A549 (cell line): Measurements from ENCODE around the gene KRI1.

Experiments
- CEBPB ChIP-seq, 2 experiments: fragments of >200 bp in 1 of 2; sonication (Bioruptor Twin) in 1 of 2; formaldehyde crosslinking in 1 of 2; IDR thresholded peaks; 2 replicates each; pipeline ENCODE4 v1.6.1; 2012 to 2016
- CTCF ChIP-seq: fragments of >200 bp; sonication (Bioruptor Twin); formaldehyde crosslinking; IDR thresholded peaks from 3 replicates; pipeline ENCODE4 v1.5.1; 2016
- PBX3 ChIP-seq: IDR thresholded peaks from 2 replicates; pipeline ENCODE4 v1.6.1; 2012
- SREBF2 ChIP-seq: fragments of 450-650 bp; IDR thresholded peaks from 2 replicates; pipeline ENCODE4 v1.6.1; 2014; ENCODE audit warnings: mild to moderate bottlenecking, moderate library complexity

DNA sequence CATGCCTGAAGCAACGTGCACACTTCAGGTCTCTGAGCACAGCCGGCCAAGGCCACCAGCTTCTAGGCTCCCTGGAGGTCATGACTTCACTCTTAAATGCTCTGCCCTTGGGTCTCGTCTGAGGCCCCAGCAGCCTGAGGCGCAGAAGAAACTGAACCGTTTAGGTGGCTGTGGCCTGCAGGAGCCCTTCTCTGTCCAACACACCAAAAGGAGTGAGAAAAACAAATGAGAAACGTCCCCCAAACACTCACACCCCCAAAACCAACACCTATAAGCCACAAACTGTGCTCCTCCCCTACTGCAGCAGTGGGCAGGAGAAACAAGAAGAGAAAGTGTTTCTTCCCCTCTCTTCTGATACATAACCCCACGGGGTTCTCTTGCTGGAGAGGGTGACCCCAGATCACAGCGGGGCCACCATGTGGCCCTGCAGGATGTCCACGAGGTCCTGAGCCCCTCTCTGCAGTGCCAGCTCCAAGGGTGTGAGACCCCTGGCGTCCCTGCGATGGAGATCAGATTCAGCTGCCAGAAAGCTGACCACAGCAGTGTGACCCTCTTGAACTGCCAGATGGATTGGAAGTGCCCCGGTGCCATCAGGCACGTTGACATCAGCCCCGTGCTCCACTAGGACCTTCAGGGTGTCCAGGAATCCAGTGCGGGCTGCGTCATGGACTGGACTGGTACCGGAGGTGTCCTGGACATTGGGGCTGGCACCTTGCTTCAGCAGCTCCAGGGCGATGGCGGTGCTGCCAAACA lies 1.0 kb upstream of the KRI1 start:
- TF ChIP-seq CTCF (no peak), PBX3 (no peak), SREBF2 (no peak), CEBPB (IDR thresholded peaks at IDR 0.05) (no peak)
